ENCODE data around the gene CHD2. TPM values are rescaled to one million over a fixed set of nuclear protein-coding genes. Genes with fewer than 3 reads are reported as not detected.

The CHD2 gene
- total RNA-seq, 1 donor from 2014 or later, result 65.6 TPM

GRCh38 chr15:92954002-92954401 is 53.9 kb downstream of the CHD2 start:
- no peaks in the 10 kb centered on the region for H3K27me3 ChIP-seq (ENCODE audit: control insufficient read depth, insufficient read depth, low read length)
- TF ChIP-seq, protein P1, sequence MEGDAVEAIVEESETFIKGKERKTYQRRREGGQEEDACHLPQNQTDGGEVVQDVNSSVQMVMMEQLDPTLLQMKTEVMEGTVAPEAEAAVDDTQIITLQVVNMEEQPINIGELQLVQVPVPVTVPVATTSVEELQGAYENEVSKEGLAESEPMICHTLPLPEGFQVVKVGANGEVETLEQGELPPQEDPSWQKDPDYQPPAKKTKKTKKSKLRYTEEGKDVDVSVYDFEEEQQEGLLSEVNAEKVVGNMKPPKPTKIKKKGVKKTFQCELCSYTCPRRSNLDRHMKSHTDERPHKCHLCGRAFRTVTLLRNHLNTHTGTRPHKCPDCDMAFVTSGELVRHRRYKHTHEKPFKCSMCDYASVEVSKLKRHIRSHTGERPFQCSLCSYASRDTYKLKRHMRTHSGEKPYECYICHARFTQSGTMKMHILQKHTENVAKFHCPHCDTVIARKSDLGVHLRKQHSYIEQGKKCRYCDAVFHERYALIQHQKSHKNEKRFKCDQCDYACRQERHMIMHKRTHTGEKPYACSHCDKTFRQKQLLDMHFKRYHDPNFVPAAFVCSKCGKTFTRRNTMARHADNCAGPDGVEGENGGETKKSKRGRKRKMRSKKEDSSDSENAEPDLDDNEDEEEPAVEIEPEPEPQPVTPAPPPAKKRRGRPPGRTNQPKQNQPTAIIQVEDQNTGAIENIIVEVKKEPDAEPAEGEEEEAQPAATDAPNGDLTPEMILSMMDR (IDR thresholded peaks at IDR 0.05; ENCODE audit: insufficient read depth, low read length, severe bottlenecking), result no peak
- no peak overlapping the region for H3K4me3 ChIP-seq (ENCODE audit: low read depth, low read length)
- no peak for FAIRE-seq
- no peak for DNase-seq (ENCODE audit: low read depth)
- peaks cover 32% of the 10 kb centered on the region for H3K36me3 ChIP-seq (ENCODE audit: control insufficient read depth, insufficient read depth, low read length)

- no peak for DNase-seq (ENCODE audit: low read depth)
- H3K4me3 ChIP-seq (ENCODE audit: low read depth, low read length), result no peak overlapping the region
- peaks cover 27% of the 10 kb centered on the region for H3K36me3 ChIP-seq (ENCODE audit: control insufficient read depth, insufficient read depth, low read length)
- TF ChIP-seq, protein P1 (IDR thresholded peaks at IDR 0.05; ENCODE audit: insufficient read depth, low read length, severe bottlenecking), result peak; percentile 17
- no peak for FAIRE-seq
- no peaks in the 10 kb centered on the region for H3K27me3 ChIP-seq (ENCODE audit: control insufficient read depth, insufficient read depth, low read length)
These were observed 54.5 kb downstream of the CHD2 start for GRCh38 chr15:92954578-92954977.

GRCh38 chr15:92955706-92956105 is 55.6 kb downstream of the CHD2 start:
- TF ChIP-seq, protein P1 (IDR thresholded peaks at IDR 0.05; ENCODE audit: insufficient read depth, low read length, severe bottlenecking), result no peak
- Histone ChIP-seq H3K27me3 (ENCODE audit: control insufficient read depth, insufficient read depth, low read length) (no peaks in the 10 kb centered on the region), H3K4me3 (ENCODE audit: low read depth, low read length) (no peak overlapping the region), H3K36me3 (ENCODE audit: control insufficient read depth, insufficient read depth, low read length) (peaks cover 25% of the 10 kb centered on the region)
- no peak for DNase-seq (ENCODE audit: low read depth)
- no peak for FAIRE-seq

- TF ChIP-seq, protein P1 (IDR thresholded peaks at IDR 0.05; ENCODE audit: insufficient read depth, low read length, severe bottlenecking), result no peak
- FAIRE-seq, result no peak
- DNase-seq (ENCODE audit: low read depth), result peak; percentile 69
- H3K27me3 ChIP-seq (ENCODE audit: control insufficient read depth, insufficient read depth, low read length), result no peaks in the 10 kb centered on the region
- no peak overlapping the region for H3K4me3 ChIP-seq (ENCODE audit: low read depth, low read length)
- peaks cover 18% of the 10 kb centered on the region for H3K36me3 ChIP-seq (ENCODE audit: control insufficient read depth, insufficient read depth, low read length)
These were observed 58.0 kb downstream of the CHD2 start for GRCh38 chr15:92958105-92958504.

DNA sequence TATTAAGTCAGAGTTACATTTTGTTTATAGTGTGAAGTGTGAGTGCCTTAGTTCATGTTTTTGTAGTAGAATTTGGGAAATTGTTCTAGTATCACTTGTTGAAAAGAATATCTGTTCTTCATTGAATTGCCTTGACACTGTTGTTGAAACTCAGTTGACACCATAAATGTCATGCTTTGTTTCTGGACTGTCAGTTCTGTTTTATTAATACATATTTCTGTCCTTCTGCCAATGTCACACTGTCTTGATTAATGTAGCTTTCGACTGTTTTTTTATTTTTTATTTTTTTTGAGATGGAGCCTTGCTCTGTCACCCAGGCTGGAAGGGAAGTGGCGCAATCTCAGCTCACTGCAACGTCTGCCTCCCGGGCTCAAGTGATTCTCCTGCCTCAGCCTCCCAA is 59.1 kb downstream of the CHD2 start:
- FAIRE-seq, result no peak
- DNase-seq (ENCODE audit: low read depth), result no peak
- Histone ChIP-seq H3K27me3 (ENCODE audit: control insufficient read depth, insufficient read depth, low read length) (no peaks in the 10 kb centered on the region), H3K36me3 (ENCODE audit: control insufficient read depth, insufficient read depth, low read length) (peaks cover 12% of the 10 kb centered on the region), H3K4me3 (ENCODE audit: low read depth, low read length) (no peak overlapping the region)
- TF ChIP-seq, protein P1 (IDR thresholded peaks at IDR 0.05; ENCODE audit: insufficient read depth, low read length, severe bottlenecking), result no peak

DNA sequence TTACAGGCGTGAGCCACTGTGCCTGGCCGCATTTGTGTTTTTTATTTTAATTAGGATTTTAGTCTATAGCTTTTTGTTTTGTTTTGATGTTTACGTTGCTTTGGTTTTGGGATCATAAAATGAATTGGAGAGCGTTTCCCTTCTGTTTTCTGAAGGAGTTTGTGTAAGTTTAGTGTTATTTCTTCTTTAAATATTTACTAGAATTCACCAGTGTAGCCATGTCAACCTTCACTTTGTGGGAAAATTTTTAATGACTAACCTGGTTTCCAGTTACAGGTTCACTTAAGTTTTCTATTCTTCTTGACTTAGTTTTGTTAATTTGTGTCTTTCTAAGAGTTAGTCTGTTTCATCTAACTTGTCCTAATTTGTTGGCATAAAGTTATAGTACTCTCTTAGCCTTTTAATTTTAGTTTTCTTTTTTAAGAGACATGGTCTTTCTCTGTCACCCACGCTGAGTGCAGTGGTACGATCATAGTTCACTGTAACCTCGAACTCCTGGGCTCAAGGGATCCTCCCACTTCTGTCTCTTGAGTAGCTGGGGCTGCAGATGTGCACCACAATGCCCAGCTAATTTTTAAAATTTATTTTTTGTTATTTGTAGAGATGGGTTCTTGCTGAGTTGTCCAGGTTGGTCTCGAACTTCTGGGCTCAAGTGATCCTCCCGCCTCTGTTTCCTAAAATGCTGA is 61.0 kb downstream of the CHD2 start:
- H3K36me3 ChIP-seq (ENCODE audit: control insufficient read depth, insufficient read depth, low read length), result peaks cover 11% of the 10 kb centered on the region
- H3K27me3 ChIP-seq (ENCODE audit: control insufficient read depth, insufficient read depth, low read length), result no peaks in the 10 kb centered on the region
- no peak overlapping the region for H3K4me3 ChIP-seq (ENCODE audit: low read depth, low read length)
- TF ChIP-seq, protein P1 (IDR thresholded peaks at IDR 0.05; ENCODE audit: insufficient read depth, low read length, severe bottlenecking), result no peak
- FAIRE-seq (no peak), DNase-seq (ENCODE audit: low read depth) (no peak)
